ENCODE measurements around the gene RAD51B. TPM values are rescaled to one million over a fixed set of nuclear protein-coding genes. Genes with fewer than 3 reads are reported as not detected.

Gene RAD51B
- total and polyA plus RNA-seq, 2 of the 13 experiments (the other 11 are each of a cell fraction or from before 2014, with no cell fraction given): 7.0 to 9.5 TPM

GRCh38 chr14:67951529-67952135 is 132.1 kb downstream of the RAD51B start:
- ChIA-PET CTCF (ENCODE audit: low intra/inter-chr PET ratio, low total read pairs) (no interaction called here), POLR2A (no interaction called here)
- ATAC-seq (no peak), FAIRE-seq (no peak), DNase-seq (ENCODE audit: low spot score) (no peak)
- Histone ChIP-seq H3K79me2 (ENCODE audit: insufficient read depth, low read length) (no peaks in the 10 kb centered on the region), H4K20me1 (ENCODE audit: insufficient read depth, low read length) (no peaks in the 10 kb centered on the region), H3K4me1 (ENCODE audit: insufficient read depth, low read length) (no peaks in the 10 kb centered on the region), H3K9me3 (ENCODE audit: low read length) (no peaks in the 10 kb centered on the region), H2AFZ (ENCODE audit: low read length) (no peak overlapping the region), H3K27me3 (ENCODE audit: control insufficient read depth in 1 of 2, insufficient read depth in 2 of 2, low read length in 2 of 2) (no peaks in the 10 kb centered on the region), H3K27ac (ENCODE audit: extremely low read length, insufficient read depth, low read length) (no peak overlapping the region), H3K9ac (ENCODE audit: insufficient read depth, low read depth, low read length) (no peak overlapping the region), H3K4me3 (replicated peaks in 1 of 3; ENCODE audit: insufficient read depth in 1 of 3, low read depth in 2 of 3, low read length in 3 of 3) (no peak overlapping the region), H3K4me2 (ENCODE audit: low read depth, low read length) (no peak overlapping the region), H3K36me3 (replicated peaks in 1 of 2; ENCODE audit: control insufficient read depth in 1 of 2, insufficient read depth in 2 of 2, low read length in 2 of 2) (no peaks in the 10 kb centered on the region)
- intact Hi-C loops (cut with micrococcal nuclease; ENCODE audit: unreplicated experiment): no loop called here
- WGBS (ENCODE audit: low lambda C conversion rate): 96% methylated on average over 2 of the region's 2 CpGs
- in situ Hi-C loops (cut with HindIII; ENCODE audit: extremely low pct_ligation_motif_present, low pct_unique_long_range_greater_than_20kb): no loop called here
- TF ChIP-seq ZNF234 (CRISPR knock-in tag; conservative IDR thresholded peaks at IDR 0.05) (no peak), ZMAT5 (CRISPR knock-in tag; IDR thresholded peaks at IDR 0.05; ENCODE audit: borderline replicate concordance, low read depth) (no peak), JDP2 (CRISPR knock-in tag; IDR thresholded peaks at IDR 0.05; ENCODE audit: borderline replicate concordance) (no peak), CREM (IDR thresholded peaks at IDR 0.05) (no peak), CREM (CRISPR knock-in tag; IDR thresholded peaks at IDR 0.05) (no peak), ZNF704 (CRISPR knock-in tag; IDR thresholded peaks at IDR 0.05; ENCODE audit: borderline replicate concordance) (no peak), PHF20 (CRISPR knock-in tag; IDR thresholded peaks at IDR 0.05) (no peak), ZC3H4 (CRISPR knock-in tag; IDR thresholded peaks at IDR 0.05; ENCODE audit: borderline replicate concordance) (no peak), PTBP1 (IDR thresholded peaks at IDR 0.05; ENCODE audit: low read depth, low read length, poor library complexity, severe bottlenecking) (no peak), CBX1 (IDR thresholded peaks at IDR 0.05; ENCODE audit: low read depth) (no peak), IRX3 (CRISPR knock-in tag; IDR thresholded peaks at IDR 0.05; ENCODE audit: borderline replicate concordance, low read depth) (no peak)
- BruUV-seq (replicated peaks): no TSS peak

Data from HepG2 (cell line).